Neural cell (in vitro differentiated cells): ENCODE measurements around the gene GNAI1. TPM values are rescaled to one million over a fixed set of nuclear protein-coding genes. Genes with fewer than 3 reads are reported as not detected.
"Not testable (repeated sequence)": the region's sequence is repeated elsewhere in the genome, so short reads cannot be mapped to it uniquely, and the experiment has no call there.

ENCODE experiments used
- H2AFZ ChIP-seq: fragments of 200-600, 300-800 bp; sonication (generic), shearing (Covaris generic); 2 replicates; pipeline ENCODE4 v1.6.0; 2014; ENCODE audit warnings: low read depth, mild to moderate bottlenecking, antibody characterized with exemption, low read length, moderate library complexity
- H3F3A ChIP-seq: fragments of 200-600 bp; shearing (Covaris generic); 2 replicates; pipeline ENCODE4 v1.6.1; 2016; ENCODE audit warnings: mild to moderate bottlenecking, moderate library complexity, mixed read lengths, antibody characterized with exemption, low read length; ENCODE audit not compliant: insufficient read depth, poor library complexity, severe bottlenecking
- H3K27ac ChIP-seq: fragments of 200-600, 300-800 bp; sonication (generic), shearing (Covaris generic); 2 replicates; pipeline ENCODE4 v1.5.1; 2014; ENCODE audit warnings: mild to moderate bottlenecking, low read length, moderate library complexity
- H3K27me3 ChIP-seq: fragments of 300-800, 200-600 bp; sonication (generic), shearing (Covaris generic); 2 replicates; pipeline ENCODE4 v1.6.0; 2014; ENCODE audit warnings: mild to moderate bottlenecking, low read depth, low read length, moderate library complexity; ENCODE audit not compliant: insufficient read depth
- H3K36me3 ChIP-seq: fragments of 300-800, 200-600 bp; sonication (generic), shearing (Covaris generic); 2 replicates; pipeline ENCODE4 v1.5.1; 2014; ENCODE audit warnings: mild to moderate bottlenecking, antibody characterized with exemption, low read length, moderate library complexity; ENCODE audit not compliant: insufficient read depth
- H3K4me2 ChIP-seq: fragments of 300-800, 200-600 bp; sonication (generic), shearing (Covaris generic); 2 replicates; pipeline ENCODE4 v1.6.0; 2014; ENCODE audit warnings: mild to moderate bottlenecking, low read length
- H3K4me3 ChIP-seq: fragments of 300-800, 200-600 bp; sonication (generic), shearing (Covaris generic); 2 replicates; pipeline ENCODE4 v1.5.1; 2014; ENCODE audit warnings: mild to moderate bottlenecking, low read length, moderate library complexity
- H3K79me2 ChIP-seq: fragments of 200-600 bp; shearing (Covaris generic); replicated peaks from 2 replicates; pipeline ENCODE4 v1.6.0; 2014; ENCODE audit warnings: mild to moderate bottlenecking, low read length, moderate library complexity; ENCODE audit not compliant: insufficient read depth
- H3K9ac ChIP-seq: fragments of 300-800, 200-600 bp; sonication (generic), shearing (Covaris generic); 2 replicates; pipeline ENCODE4 v1.6.1; 2016; ENCODE audit warnings: mild to moderate bottlenecking, low read length, mixed read lengths
- H3K9me2 ChIP-seq: fragments of 200-600 bp; shearing (Covaris generic); 2 replicates; pipeline ENCODE4 v1.6.1; 2016; ENCODE audit warnings: mild to moderate bottlenecking, low read length, mixed read lengths; ENCODE audit not compliant: insufficient read depth
- H3K9me3 ChIP-seq: fragments of 200-600, 300-800 bp; sonication (generic), shearing (Covaris generic); 2 replicates; pipeline ENCODE4 v1.6.1; 2016; ENCODE audit warnings: mild to moderate bottlenecking, mixed run types, low read length, moderate library complexity, mixed read lengths
- H4K20me1 ChIP-seq: fragments of 200-600 bp; shearing (Covaris generic); 2 replicates; pipeline ENCODE4 v1.6.1; 2016; ENCODE audit warnings: mild to moderate bottlenecking, mixed run types; ENCODE audit not compliant: insufficient read depth
- CTCF ChIP-seq: fragments of 450-650 bp; IDR thresholded peaks from 2 replicates; pipeline ENCODE4 v1.5.1; 2014; ENCODE audit warnings: antibody characterized with exemption, mild to moderate bottlenecking, moderate library complexity; ENCODE audit not compliant: poor library complexity, severe bottlenecking
- EP300 ChIP-seq: fragments of 450-650 bp; conservative IDR thresholded peaks from 2 replicates; pipeline ENCODE4 v1.6.1; 2014; ENCODE audit warnings: antibody characterized with exemption, mild to moderate bottlenecking, moderate library complexity; ENCODE audit not compliant: poor library complexity, severe bottlenecking
- EZH2 ChIP-seq: fragments of 200-600, 300-800 bp; shearing (Covaris generic), sonication (generic); IDR thresholded peaks from 2 replicates; pipeline ENCODE4 v1.6.1; 2014; ENCODE audit warnings: antibody characterized with exemption, low read length, borderline replicate concordance, mild to moderate bottlenecking; ENCODE audit not compliant: insufficient read depth, poor library complexity, severe bottlenecking
- MXI1 ChIP-seq: fragments of 450-650 bp; conservative IDR thresholded peaks from 2 replicates; pipeline ENCODE4 v1.6.1; 2014; ENCODE audit warnings: antibody characterized with exemption, mild to moderate bottlenecking; ENCODE audit not compliant: poor library complexity, severe bottlenecking
- POLR2AphosphoS5 ChIP-seq: IDR thresholded peaks from 2 replicates; pipeline ENCODE4 v1.6.1; 2012
- RAD21 ChIP-seq: fragments of 450-650 bp; conservative IDR thresholded peaks from 2 replicates; pipeline ENCODE4 v1.6.1; 2014; ENCODE audit warnings: antibody characterized with exemption, mild to moderate bottlenecking, moderate library complexity
- REST ChIP-seq: IDR thresholded peaks from 2 replicates; pipeline ENCODE4 v1.6.1; 2012; ENCODE audit warnings: borderline replicate concordance
- SMC3 ChIP-seq: fragments of 450-650 bp; conservative IDR thresholded peaks from 2 replicates; pipeline ENCODE4 v1.6.1; 2014; ENCODE audit warnings: antibody characterized with exemption, mild to moderate bottlenecking, moderate library complexity; ENCODE audit not compliant: poor library complexity
- TAF1 ChIP-seq: IDR thresholded peaks from 2 replicates; pipeline ENCODE4 v1.6.1; 2012; ENCODE audit warnings: low read depth
- polyA plus RNA-seq: library from polyadenylated mRNA; depleted of rRNA; stranded (reverse); fragments of >200 nt; gene quantifications from 2 replicates; pipeline ENCODE4 v1.2.3, GENCODE V29; 2014

Gene GNAI1
- polyA plus RNA-seq, 1 donor from 2014 or later = 69.3 TPM

- Histone ChIP-seq H4K20me1 (no peaks in the 10 kb centered on the region), H3K27me3 (no peaks in the 10 kb centered on the region), H3K4me2 (no peak overlapping the region), H2AFZ (no peak overlapping the region), H3K9me2 (no peaks in the 10 kb centered on the region), H3K79me2 (peaks cover 10% of the 10 kb centered on the region), H3K36me3 (peaks cover 4% of the 10 kb centered on the region), H3K4me3 (no peak overlapping the region), H3K9ac (no peak overlapping the region), H3K9me3 (no peaks in the 10 kb centered on the region), H3K27ac (no peak overlapping the region), H3F3A (no peaks in the 10 kb centered on the region)
- TF ChIP-seq TAF1 (no peak), CTCF (no peak), RAD21 (no peak), POLR2AphosphoS5 (no peak), MXI1 (no peak), REST (no peak), SMC3 (no peak), EP300 (no peak), EZH2 (no peak)
Measured at GRCh38 chr7:80154656-80155333, 20.2 kb downstream of the GNAI1 start.

GRCh38 chr7:80155374-80155773, 20.7 kb downstream of the GNAI1 start:
- Histone ChIP-seq H3K27ac (no peak overlapping the region), H3K36me3 (peaks cover 4% of the 10 kb centered on the region), H3K9me3 (no peaks in the 10 kb centered on the region), H3K9me2 (no peaks in the 10 kb centered on the region), H3K4me3 (no peak overlapping the region), H4K20me1 (no peaks in the 10 kb centered on the region), H3F3A (no peaks in the 10 kb centered on the region), H3K79me2 (peaks cover 7% of the 10 kb centered on the region), H3K4me2 (no peak overlapping the region), H2AFZ (no peak overlapping the region), H3K27me3 (no peaks in the 10 kb centered on the region), H3K9ac (no peak overlapping the region)
- no peak for TF ChIP-seq MXI1
- no peak for TF ChIP-seq REST
- TF ChIP-seq SMC3 = no peak
- no peak for TF ChIP-seq EZH2
- no peak for TF ChIP-seq CTCF
- TF ChIP-seq TAF1 = no peak
- no peak for TF ChIP-seq POLR2AphosphoS5
- no peak for TF ChIP-seq RAD21
- no peak for TF ChIP-seq EP300

- H3K4me3 ChIP-seq, H3K9me2 ChIP-seq, H3K79me2 ChIP-seq, H3K36me3 ChIP-seq, H3F3A ChIP-seq, H3K4me2 ChIP-seq, H3K27ac ChIP-seq, H3K27me3 ChIP-seq, H4K20me1 ChIP-seq, H3K9me3 ChIP-seq, H2AFZ ChIP-seq, H3K9ac ChIP-seq: not testable (repeated sequence)
Measured at GRCh38 chr7:80157770-80158169, 23.1 kb downstream of the GNAI1 start.
